ENCODE measurements around the gene AMOTL1. TPM values are rescaled to one million over a fixed set of nuclear protein-coding genes. Genes with fewer than 3 reads are reported as not detected.
"Not testable (repeated sequence)": the region's sequence is repeated elsewhere in the genome, so short reads cannot be mapped to it uniquely, and the experiment has no call there.

Gene AMOTL1
- total RNA-seq, 4 donors from 2014 or later = 150 to 393 (median 244) TPM

GRCh38 chr11:94910779-94911178, 142.6 kb downstream of the AMOTL1 start:
- intact Hi-C loops (cut with DNase I; ENCODE audit: low total_unique reads) (no loop called here), in situ Hi-C loops (cut with MboI; ENCODE audit: low sequenced_read_pairs in 4 of 4) (loop anchor here in 1 of 4 donors (25.0 kb wide), 1 partner anchor 98 kb away; no protein-coding TSS in a partner anchor)
- no peaks in the 10 kb centered on the region for H3K4me1 ChIP-seq
- H3K27me3 ChIP-seq = no peaks in the 10 kb centered on the region
- TF ChIP-seq POLR2A (IDR thresholded peaks at IDR 0.05) = no peak
- no peak for TF ChIP-seq CTCF (IDR thresholded peaks at IDR 0.05 in 4 of 5, conservative IDR thresholded peaks at IDR 0.05 in 1 of 5)
- H3K4me3 ChIP-seq = no peak overlapping the region
- ATAC-seq = no peak
- no peaks in the 10 kb centered on the region for H3K9me3 ChIP-seq
- H3K36me3 ChIP-seq = no peaks in the 10 kb centered on the region
- DNase-seq = no peak
- no peak overlapping the region for H3K27ac ChIP-seq

- in situ Hi-C loops (cut with MboI; ENCODE audit: low sequenced_read_pairs in 4 of 4) = loop anchor here in 1 of 4 donors (25.0 kb wide), 1 partner anchor 101 kb away; no protein-coding TSS in a partner anchor
- no peak for DNase-seq
Observed at GRCh38 chr11:94912806-94913205, 144.7 kb downstream of the AMOTL1 start.

GRCh38 chr11:94913718-94914394, 145.7 kb downstream of the AMOTL1 start:
- H3K36me3 ChIP-seq; H3K4me1 ChIP-seq; H3K27me3 ChIP-seq; H3K4me3 ChIP-seq; H3K27ac ChIP-seq; ATAC-seq; intact Hi-C loops (cut with DNase I; ENCODE audit: low total_unique reads); DNase-seq; H3K9me3 ChIP-seq: not testable (repeated sequence)
- in situ Hi-C loops (cut with MboI; ENCODE audit: low sequenced_read_pairs in 4 of 4) = loop anchor here in 1 of 4 donors (25.0 kb wide), 1 partner anchor 102 kb away; no protein-coding TSS in a partner anchor

More at GRCh38 chr11:94912806-94913205, 144.7 kb downstream of the AMOTL1 start:
- H3K27me3 ChIP-seq = no peaks in the 10 kb centered on the region
- no peaks in the 10 kb centered on the region for H3K36me3 ChIP-seq
- no peak overlapping the region for H3K27ac ChIP-seq
- no peak for ATAC-seq
- intact Hi-C loops (cut with DNase I; ENCODE audit: low total_unique reads) = no loop called here
- TF ChIP-seq CTCF (IDR thresholded peaks at IDR 0.05 in 4 of 5, conservative IDR thresholded peaks at IDR 0.05 in 1 of 5) (no peak), POLR2A (IDR thresholded peaks at IDR 0.05) (no peak)
- no peaks in the 10 kb centered on the region for H3K9me3 ChIP-seq
- no peak overlapping the region for H3K4me3 ChIP-seq
- H3K4me1 ChIP-seq = no peaks in the 10 kb centered on the region

GRCh38 chr11:94920311-94920710, 152.2 kb downstream of the AMOTL1 start:
- Histone ChIP-seq H3K4me1 (no peaks in the 10 kb centered on the region), H3K36me3 (no peaks in the 10 kb centered on the region), H3K9me3 (no peaks in the 10 kb centered on the region), H3K27me3 (no peaks in the 10 kb centered on the region), H3K27ac (no peak overlapping the region), H3K4me3 (no peak overlapping the region)
- in situ Hi-C loops (cut with MboI; ENCODE audit: low sequenced_read_pairs in 4 of 4) (loop anchor here in 1 of 4 donors (25.0 kb wide), 1 partner anchor 108 kb away; no protein-coding TSS in a partner anchor), intact Hi-C loops (cut with DNase I; ENCODE audit: low total_unique reads) (no loop called here)
- ATAC-seq (no peak), DNase-seq (no peak)
- TF ChIP-seq CTCF (IDR thresholded peaks at IDR 0.05 in 4 of 5, conservative IDR thresholded peaks at IDR 0.05 in 1 of 5) (no peak), POLR2A (IDR thresholded peaks at IDR 0.05) (no peak)

- Histone ChIP-seq H3K4me1 (peaks cover 4 to 10% of the 10 kb centered on the region in 2 donors), H3K9me3 (no peaks in the 10 kb centered on the region), H3K4me3 (no peak overlapping the region), H3K36me3 (no peaks in the 10 kb centered on the region), H3K27ac (no peak overlapping the region), H3K27me3 (no peaks in the 10 kb centered on the region)
- intact Hi-C loops (cut with DNase I; ENCODE audit: low total_unique reads) (no loop called here), in situ Hi-C loops (cut with MboI; ENCODE audit: low sequenced_read_pairs in 4 of 4) (loop anchor here in 1 of 4 donors (25.0 kb wide), 1 partner anchor 110 kb away; no protein-coding TSS in a partner anchor)
- ATAC-seq = no peak
- TF ChIP-seq POLR2A (IDR thresholded peaks at IDR 0.05) = no peak
- TF ChIP-seq CTCF (IDR thresholded peaks at IDR 0.05 in 4 of 5, conservative IDR thresholded peaks at IDR 0.05 in 1 of 5) = no peak
- DNase-seq = no peak
Observed at GRCh38 chr11:94922321-94923003, 154.3 kb downstream of the AMOTL1 start.
